Measurements from ENCODE around the gene CBX1. TPM values are rescaled to one million over a fixed set of nuclear protein-coding genes. Genes with fewer than 3 reads are reported as not detected.

CBX1 gene
- total RNA-seq, 3 donors from 2014 or later (not counting 1 experiment from before 2014, with no cell fraction given), result 16.9 to 25.4 (median 22.6) TPM

GRCh38 chr17:48048384-48049126 is 52.7 kb downstream of the CBX1 start:
- H3K4me3 ChIP-seq (ENCODE audit: low read length), result peak overlapping the region; percentile 69
- Mint-ChIP-seq H3K27ac (peak overlapping the region; percentile 96 to 97), H3K4me3 (peak overlapping the region; percentile 98), H3K4me1 (peaks cover 57 to 68% of the 10 kb centered on the region in 2 donors), H3K9me3 (no peaks in the 10 kb centered on the region), H3K27me3 (ENCODE audit: low read depth in 2 of 2) (no peaks in the 10 kb centered on the region), H3K36me3 (no peaks in the 10 kb centered on the region)
- peaks cover 37% of the 10 kb centered on the region for H3K4me1 ChIP-seq (ENCODE audit: control insufficient read depth, insufficient read depth, low read length)
- intact Hi-C loops (cut with micrococcal nuclease), result loop anchor here (1.0 to 10.0 kb wide), 7 partner anchors 11 to 394 kb away; partner anchors contain the start of genes CBX1, CDK5RAP3, COPZ2 and LRRC46
- H3K36me3 ChIP-seq (ENCODE audit: control insufficient read depth, insufficient read depth, low read length), result peaks cover 26% of the 10 kb centered on the region
- no peak for TF ChIP-seq CTCF (IDR thresholded peaks at IDR 0.05)
- H3K9me3 ChIP-seq (ENCODE audit: control insufficient read depth, insufficient read depth, low read length), result no peaks in the 10 kb centered on the region
- ATAC-seq, result peak; percentile 11 to 22 (median 13)
- H3K27me3 ChIP-seq (ENCODE audit: control insufficient read depth, insufficient read depth, low read length), result no peaks in the 10 kb centered on the region
- WGBS (ENCODE audit: insufficient coverage), result under 1% methylated on average over 53 of the region's 53 CpGs
- DNase-seq, result peak in 1 of 2 donors; percentile 73
- peak overlapping the region; percentile 66 for H3K27ac ChIP-seq (ENCODE audit: low read length)

GRCh38 chr17:48047741-48048383 is 53.4 kb downstream of the CBX1 start, which contains the start of gene NFE2L1:
TSS of gene NFE2L1 (plus strand) at chr17:48048359. CDS start at chr17:48051119, 2,760 bp downstream.
- Histone ChIP-seq H3K27ac (ENCODE audit: low read length) (peak within 1 kb of the TSS; percentile 88), H3K9me3 (ENCODE audit: control insufficient read depth, insufficient read depth, low read length) (no peaks in the 10 kb centered on the region), H3K4me1 (ENCODE audit: control insufficient read depth, insufficient read depth, low read length) (peaks cover 32% of the 10 kb centered on the region), H3K27me3 (ENCODE audit: control insufficient read depth, insufficient read depth, low read length) (no peaks in the 10 kb centered on the region), H3K4me3 (ENCODE audit: low read length) (peak within 1 kb of the TSS; percentile 69), H3K36me3 (ENCODE audit: control insufficient read depth, insufficient read depth, low read length) (peaks cover 22% of the 10 kb centered on the region)
- no peaks in the 10 kb centered on the region for H3K9me3 Mint-ChIP-seq
- DNase-seq (peak; percentile 97 to 99), ATAC-seq (peak; percentile 93 to 99 (median 95))
- H3K4me1 Mint-ChIP-seq, result peaks cover 55 to 64% of the 10 kb centered on the region in 2 donors
- peak within 1 kb of the TSS; percentile 98 for H3K4me3 Mint-ChIP-seq
- no peak for TF ChIP-seq CTCF (IDR thresholded peaks at IDR 0.05)
- under 1% methylated on average over 47 of the region's 47 CpGs for WGBS (ENCODE audit: insufficient coverage)
- H3K36me3 Mint-ChIP-seq, result no peaks in the 10 kb centered on the region
- intact Hi-C loops (cut with micrococcal nuclease), result loop anchor here (1.0 to 10.0 kb wide), 7 partner anchors 11 to 394 kb away; partner anchors contain the start of genes CBX1, CDK5RAP3, COPZ2 and LRRC46
- peak within 1 kb of the TSS; percentile 96 to 97 for H3K27ac Mint-ChIP-seq
- no peaks in the 10 kb centered on the region for H3K27me3 Mint-ChIP-seq (ENCODE audit: low read depth in 2 of 2)

GRCh38 chr17:48047113-48047740 is 54.1 kb downstream of the CBX1 start:
- peak overlapping the region; percentile 88 for H3K27ac ChIP-seq (ENCODE audit: low read length)
- Mint-ChIP-seq H3K27me3 (ENCODE audit: low read depth in 2 of 2) (no peaks in the 10 kb centered on the region), H3K4me3 (peak overlapping the region; percentile 98), H3K4me1 (peaks cover 50 to 58% of the 10 kb centered on the region in 2 donors), H3K9me3 (no peaks in the 10 kb centered on the region), H3K36me3 (no peaks in the 10 kb centered on the region), H3K27ac (peak overlapping the region; percentile 96 to 97)
- no peaks in the 10 kb centered on the region for H3K27me3 ChIP-seq (ENCODE audit: control insufficient read depth, insufficient read depth, low read length)
- TF ChIP-seq CTCF (IDR thresholded peaks at IDR 0.05), result no peak
- peak overlapping the region; percentile 69 for H3K4me3 ChIP-seq (ENCODE audit: low read length)
- H3K4me1 ChIP-seq (ENCODE audit: control insufficient read depth, insufficient read depth, low read length), result peaks cover 27% of the 10 kb centered on the region
- DNase-seq (no peak), ATAC-seq (no peak)
- intact Hi-C loops (cut with micrococcal nuclease), result loop anchor here (5.0 to 10.0 kb wide), 2 partner anchors 212 to 395 kb away; partner anchors contain the start of genes LRRC46 and MRPL10
- H3K36me3 ChIP-seq (ENCODE audit: control insufficient read depth, insufficient read depth, low read length), result peaks cover 18% of the 10 kb centered on the region
- 5% methylated on average over 26 of the region's 26 CpGs for WGBS (ENCODE audit: insufficient coverage)
- H3K9me3 ChIP-seq (ENCODE audit: control insufficient read depth, insufficient read depth, low read length), result no peaks in the 10 kb centered on the region

All from natural killer cell (primary cell).